Measurements from ENCODE around the gene CDKAL1.
"Not testable (repeated sequence)": the region's sequence is repeated elsewhere in the genome, so short reads cannot be mapped to it uniquely, and the experiment has no call there.

CDKAL1 gene

DNA sequence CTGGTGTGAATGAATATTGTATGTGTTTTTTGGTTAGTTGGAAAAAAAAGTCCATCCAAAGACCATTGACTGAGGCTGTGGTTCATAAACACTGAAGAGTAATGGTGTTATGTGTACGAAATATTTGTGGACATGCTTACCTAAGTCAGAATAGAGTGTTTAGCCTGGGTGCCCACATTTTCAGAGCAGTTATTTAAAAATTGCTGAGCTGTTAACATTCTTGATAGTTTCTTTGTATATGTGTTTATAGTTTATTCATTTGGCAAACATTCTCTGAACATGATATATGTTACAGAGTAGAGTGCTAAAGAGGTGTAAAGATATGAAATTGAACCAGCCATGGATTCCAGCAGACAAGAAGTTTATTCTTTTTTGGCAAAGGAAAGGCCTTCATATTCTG, 20.6 kb downstream of the CDKAL1 start:
- no peak for DNase-seq

DNA sequence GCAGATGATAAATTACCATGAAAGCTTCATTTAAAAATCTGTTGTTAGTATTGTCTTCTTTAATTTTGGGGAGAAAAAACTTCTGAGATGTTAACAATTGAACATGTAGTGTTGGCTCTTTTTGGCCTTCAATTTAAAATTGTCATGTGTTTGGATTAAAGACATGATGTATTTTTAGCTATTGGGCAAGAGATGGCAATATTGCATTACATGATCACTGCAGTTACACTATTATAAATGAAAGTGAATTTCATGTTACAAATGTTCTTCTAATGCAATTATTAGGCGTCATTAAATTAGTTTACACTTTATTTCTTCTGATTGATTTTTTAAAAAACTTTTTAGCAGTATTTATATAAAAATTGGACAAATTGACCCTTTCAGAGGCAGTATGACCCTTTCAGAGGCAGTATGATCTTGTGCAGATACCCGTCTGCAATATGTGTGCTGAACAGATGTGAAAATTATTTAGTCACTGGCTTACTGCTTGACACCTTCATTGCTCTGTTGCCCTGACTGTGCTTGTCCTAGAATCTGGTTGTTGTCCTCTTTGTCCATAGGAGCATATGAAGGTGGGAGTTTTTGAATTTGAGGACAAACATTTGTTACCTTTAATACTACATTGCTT, 25.8 kb downstream of the CDKAL1 start:
- no peak for DNase-seq

DNA sequence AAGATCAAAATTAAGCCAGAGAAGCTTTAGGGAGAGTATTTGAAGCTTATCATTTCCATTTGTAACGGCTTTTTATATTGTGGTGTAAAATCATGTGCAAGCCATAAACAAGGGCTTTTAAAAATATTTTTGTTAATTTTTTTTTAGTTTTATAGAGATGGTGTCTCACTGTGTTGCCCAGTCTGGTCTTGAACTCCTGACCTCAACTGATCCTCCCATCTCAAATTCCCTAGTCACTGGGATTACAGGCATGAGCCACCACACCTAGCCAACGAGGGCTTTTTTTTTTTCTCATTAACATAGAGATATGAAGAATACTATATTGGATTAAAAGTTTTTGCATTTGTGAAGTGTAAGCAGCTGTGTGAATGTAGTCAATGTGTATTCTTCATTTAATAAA, 29.1 kb downstream of the CDKAL1 start:
- DNase-seq: no peak

DNA sequence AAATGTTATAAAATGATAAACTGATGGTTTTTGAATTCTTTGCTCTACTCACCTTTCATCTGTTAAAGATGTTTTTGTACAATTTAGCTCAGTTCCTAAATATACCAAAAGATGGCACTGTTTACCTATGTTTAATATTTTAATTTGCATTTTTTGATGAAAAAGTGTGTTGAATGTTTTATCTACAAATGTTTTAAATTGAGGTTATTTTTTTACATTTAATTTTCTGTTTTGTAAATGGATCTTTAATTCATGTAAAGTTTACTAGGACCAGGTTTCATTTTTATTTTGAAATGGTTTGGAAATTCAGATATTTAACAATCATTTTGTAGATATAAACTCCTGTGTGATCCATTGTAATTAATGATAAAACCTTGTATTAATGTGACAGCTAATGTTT, 30.0 kb downstream of the CDKAL1 start:
- no peak for DNase-seq

DNA sequence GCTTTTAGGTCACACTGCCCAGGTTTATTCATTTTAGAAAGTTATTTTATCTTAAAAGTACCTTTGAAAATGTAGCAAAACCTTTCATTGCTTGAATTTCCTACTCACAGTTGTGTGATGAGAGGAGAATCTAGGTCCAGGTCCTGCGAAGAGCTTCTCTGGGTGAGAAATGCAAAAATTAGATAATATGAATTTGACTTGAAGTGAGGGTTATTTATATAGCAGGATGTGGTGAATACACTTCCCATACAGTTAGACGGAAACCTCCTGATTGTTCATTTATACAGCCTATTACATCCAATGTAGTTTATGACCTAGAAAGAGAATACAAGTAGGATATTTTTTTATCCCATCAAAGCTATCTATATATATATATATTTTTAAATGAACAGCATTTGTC, 30.5 kb downstream of the CDKAL1 start:
- peak in 1 of 5 experiments; percentile 51 for DNase-seq

DNA sequence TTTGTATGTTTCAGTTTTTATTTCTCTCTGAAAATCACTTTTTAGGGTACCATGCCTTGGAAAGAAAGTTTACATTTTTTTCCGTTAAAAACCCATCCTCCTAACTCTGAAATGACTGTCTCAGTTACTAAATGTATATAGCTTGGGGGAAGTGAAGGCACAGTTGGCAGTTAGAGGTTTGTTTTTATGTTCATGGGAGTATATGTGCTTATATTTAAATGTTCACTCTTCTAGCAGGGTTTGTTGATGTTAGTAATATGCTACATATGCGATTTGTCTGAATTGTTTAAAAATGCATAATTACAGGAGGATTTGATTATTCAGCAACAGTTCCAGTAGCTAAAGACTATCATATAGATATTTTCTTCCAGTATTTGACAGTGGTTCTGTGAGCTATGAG, 31.1 kb downstream of the CDKAL1 start:
- DNase-seq: peak in 1 of 5 experiments; percentile 20

DNA sequence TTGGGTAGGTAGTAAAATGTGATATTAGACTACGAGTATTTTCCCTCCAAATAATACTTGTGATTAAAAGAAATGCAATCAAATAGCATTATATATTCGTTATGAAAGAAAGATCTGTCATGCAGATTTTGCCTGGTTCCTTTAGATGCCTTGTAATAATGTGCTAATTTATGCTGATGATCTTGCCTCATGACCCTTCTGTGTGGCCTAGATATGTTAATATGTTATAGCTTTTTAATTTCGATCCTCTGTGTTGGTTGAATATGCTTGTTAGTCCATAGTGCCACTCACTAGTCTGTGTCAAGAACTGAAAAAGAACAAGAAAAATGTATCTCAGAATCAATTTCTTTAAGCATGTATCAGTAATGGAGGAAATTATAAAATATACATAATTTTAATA, 31.9 kb downstream of the CDKAL1 start:
- no peak for DNase-seq

DNA sequence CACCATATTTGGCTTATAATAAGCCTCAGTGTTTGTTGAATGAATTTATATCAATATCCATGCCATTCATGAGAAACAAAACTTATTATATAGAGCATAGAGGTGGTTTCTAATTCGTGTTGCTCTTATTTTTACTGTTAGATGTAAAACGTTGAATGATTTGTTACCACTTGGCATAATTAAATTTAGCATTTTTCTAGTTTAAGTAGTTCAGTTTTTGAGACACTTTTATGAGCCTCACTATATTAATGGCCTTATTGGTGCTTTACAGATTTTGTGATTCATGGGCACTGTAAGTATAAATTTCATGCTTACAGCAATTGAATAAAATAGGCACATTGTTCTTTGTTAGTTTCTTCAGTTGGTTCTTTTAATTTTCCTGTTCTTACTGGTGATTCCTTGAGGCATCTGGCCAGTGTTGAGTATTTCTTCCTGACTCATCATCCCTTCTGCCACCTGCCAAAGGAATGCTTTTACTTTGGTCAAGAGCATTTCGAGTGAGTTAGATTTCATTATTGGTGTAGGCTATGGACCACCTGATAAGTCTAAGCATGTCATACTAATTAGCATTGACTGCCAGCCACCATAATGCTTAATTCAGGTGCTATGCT, 34.8 kb downstream of the CDKAL1 start:
- no peak for DNase-seq

DNA sequence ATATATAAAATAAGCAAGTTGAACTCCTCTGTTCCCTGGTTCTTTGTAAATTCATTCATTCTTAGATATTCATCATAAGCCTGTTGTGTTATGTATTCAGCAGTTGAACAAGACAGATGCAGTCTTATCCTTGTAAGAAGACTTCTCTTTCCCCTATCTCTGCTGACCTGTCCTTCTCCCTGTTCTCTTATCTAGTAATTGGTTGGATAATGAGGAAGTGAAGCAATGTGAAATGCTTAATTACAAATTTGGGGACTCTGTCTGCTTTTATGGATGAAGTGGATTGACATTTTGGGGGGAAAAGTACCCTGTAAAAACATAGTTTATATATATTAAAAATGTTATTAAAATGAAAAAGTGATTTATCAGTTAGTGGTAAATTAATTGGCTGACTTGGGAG, 37.0 kb downstream of the CDKAL1 start:
- no peak for DNase-seq

DNA sequence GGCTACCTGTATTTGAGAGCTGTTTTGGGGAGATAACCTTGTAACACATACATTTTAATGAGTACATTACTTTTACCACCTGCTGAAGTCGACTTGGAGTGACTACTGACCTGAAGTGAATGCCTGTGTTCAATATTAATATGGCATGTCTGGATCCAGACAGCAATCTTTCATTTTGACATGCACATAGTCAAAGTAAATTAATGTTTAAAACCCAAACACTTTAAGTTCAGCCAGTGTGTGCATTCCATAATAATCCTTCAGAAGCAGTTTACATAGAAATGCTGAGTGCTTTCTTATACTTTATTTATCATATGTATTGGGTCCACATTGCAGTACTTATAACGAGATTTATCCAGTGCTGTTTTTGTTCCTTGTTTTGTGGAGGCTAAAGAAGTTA, 38.0 kb downstream of the CDKAL1 start:
- no peak for DNase-seq

DNA sequence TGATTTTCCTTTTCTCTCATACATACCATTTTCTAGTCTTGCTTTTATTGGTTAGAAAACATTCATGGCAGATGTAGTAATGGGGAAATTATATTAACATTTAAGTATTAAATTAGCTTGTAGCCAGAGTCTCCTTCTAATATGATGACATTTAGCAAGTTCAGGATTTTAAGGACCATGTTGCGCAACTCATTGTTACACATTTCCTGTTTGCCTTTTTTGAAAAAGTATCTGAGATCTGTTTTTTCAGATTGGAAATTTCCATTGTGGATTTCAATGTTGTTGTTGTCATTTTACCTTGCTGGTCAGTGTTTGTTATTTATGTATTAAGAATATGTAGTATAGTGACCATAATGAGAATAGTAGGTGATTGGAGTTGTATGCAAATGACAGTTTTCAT, 38.7 kb downstream of the CDKAL1 start:
- no peak for DNase-seq

DNA sequence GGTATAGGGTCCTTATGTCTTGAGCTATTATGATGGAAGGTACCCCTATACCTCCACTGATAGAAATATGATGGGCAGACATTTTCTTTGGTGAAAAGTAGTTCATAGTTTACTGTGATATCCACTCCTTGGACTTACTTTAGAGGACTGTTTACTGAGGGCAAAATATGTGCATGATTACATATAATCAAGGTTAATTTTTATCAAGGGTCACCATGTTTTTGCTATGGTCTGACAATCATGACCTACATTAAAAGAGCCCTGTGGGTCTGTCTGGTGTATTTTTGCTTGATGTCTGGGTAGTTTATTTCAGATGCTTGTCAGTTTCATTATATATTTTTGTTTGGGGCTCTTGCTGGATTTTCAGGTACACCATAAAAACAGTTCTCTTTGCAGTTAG, 40.1 kb downstream of the CDKAL1 start:
- no peak for DNase-seq

DNA sequence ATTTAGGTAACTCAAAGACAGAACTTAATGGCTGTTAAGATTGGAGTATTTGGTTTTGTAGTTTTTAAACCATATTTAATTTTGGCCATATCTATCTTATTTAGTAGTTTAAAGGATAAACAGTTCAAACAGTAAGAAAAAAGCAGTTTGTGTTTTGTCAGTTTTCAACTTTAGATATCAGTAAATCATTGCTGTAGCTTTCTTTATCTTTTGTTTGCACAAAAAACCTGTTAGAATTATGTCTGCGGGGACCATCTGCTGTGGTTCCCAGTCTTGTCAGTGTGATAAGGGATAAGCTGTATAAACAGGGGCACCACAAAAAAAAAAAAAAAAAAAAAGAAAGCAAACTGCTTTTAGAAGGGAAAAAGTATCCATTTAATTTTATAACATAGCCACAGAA, 40.9 kb downstream of the CDKAL1 start:
- no peak for DNase-seq

DNA sequence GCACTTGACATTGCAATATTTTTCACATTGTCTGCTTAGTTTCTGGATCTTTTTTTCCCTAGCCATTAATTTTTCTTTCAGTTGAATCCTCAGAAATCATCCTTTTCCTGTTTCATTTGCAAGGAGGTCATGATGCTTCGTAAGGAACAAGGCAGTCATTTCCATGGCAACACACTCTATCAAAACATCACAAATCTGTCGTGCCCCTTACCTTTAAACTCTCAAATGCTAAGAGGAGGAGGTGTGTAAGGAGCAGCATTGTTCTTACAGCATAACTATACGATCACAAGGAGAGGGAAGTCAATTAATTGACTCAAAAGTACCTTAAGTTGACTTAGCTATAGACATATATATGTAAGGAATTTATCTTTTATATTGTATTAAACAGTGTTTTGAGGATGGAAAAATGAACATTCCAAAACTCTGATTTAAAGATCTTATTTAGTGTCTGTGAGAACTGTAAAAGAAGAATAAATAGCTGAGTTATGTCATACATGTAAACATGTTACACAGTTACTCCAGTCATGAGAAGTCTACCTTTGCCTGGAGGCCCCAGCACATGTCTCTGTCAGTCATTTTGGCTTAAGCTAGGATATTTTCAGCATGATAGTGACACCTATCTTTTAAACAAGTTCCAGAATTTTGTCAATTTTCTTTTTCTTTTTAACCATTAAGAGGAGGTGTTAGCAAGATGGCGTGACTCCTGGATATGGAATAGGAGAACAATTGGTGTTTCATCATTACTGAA, 41.6 kb downstream of the CDKAL1 start:
- no peak for DNase-seq

DNA sequence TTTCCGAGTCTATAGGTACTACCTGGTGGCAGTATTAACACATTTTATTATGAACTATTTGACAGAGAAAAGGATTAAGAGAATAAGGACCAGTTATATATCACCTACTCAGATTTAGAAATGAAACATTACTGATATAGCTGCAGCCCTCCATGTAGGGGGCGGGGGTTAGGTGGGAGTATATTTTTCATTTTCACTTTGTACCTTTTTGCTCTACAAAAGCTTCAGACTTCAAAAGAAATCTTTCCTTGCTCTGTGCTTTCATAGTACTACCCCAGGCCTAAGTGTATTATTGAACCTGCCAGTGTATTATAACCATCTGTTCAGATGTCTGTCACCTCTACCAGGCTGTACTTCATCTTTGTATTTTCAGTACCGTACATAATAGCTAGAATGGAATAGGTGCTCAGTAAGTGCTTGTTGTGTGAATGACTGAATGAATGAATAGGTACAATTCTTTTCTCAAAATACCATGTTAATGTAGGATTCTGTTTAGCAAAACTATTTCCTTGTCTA, 43.0 kb downstream of the CDKAL1 start:
- no peak for DNase-seq

DNA sequence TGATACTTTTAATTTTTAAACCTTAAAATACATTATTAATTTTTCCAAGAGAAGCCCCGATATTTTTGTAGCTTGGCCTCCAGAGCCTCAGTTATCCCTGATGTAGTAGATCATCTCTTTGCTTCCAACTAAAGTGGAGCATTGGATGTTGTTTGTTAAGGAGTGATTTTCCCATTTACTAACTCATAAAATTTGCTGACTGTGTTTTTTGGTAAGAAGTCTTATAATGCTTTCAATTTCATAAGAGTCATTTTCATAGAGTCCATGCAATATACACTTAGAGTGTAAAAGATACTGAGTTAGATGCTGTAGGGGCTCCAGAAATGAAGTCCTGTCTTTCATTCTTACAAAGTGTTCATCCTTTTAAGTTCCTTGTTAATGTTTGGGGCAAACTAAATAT, 46.8 kb downstream of the CDKAL1 start:
- no peak for DNase-seq

DNA sequence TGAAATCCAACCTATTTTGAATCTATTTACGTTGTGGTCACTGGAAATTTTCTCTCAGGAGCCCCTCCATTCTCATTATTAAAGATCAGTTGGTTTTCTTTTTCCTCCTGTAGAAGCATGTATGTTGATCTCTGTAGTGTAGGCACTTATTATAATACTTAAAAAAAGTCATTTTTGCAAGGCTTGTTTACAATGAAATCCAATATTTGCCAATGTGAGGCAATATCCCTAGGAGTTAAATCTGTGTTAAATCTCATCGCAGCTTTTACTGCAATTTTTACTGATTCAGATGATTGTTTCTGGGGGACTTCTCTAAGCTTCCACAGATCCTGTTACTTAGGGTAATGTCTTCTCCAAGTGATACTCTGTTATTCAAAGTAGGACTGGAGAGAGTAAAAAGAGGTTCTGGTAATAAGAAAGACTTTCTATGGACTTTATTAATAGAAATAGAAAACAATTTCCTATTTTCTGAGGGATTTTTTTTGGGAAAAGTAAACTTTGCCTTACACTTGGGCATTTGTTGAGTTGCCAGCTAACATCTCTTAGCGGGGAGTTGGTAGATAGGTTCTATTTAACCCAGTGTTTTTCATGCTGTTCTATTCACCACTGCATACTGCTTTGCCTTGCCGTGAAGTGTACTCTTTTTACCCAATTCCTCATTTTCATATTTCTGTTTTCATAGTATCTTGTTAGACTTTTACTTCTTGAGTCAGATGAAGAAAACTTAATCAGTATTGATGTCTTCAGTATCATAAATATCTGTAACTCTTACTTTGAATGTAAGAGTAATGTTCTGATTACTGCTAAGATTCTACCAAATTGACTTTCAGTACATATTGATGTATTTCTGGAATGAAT, 48.6 kb downstream of the CDKAL1 start:
- DNase-seq: peak in 1 of 5 experiments; percentile 32

DNA sequence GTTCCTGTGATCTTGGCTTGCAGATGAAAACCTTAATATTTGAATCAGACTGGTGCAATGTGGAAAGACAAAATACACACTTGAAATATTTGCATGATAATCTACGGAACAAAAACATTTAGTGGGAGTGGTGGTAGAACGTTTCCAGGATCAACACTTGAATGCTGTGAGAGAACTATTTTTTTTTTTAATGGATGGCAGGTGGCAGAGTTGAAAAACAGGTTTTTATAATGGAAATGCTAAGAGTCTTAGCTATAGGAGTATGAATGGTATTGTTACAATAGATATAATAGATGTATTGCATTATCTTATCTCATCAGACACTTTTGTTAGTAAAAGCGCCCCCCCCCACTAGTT, 49.2 kb downstream of the CDKAL1 start:
- peak in 1 of 5 experiments; percentile 34 for DNase-seq

DNA sequence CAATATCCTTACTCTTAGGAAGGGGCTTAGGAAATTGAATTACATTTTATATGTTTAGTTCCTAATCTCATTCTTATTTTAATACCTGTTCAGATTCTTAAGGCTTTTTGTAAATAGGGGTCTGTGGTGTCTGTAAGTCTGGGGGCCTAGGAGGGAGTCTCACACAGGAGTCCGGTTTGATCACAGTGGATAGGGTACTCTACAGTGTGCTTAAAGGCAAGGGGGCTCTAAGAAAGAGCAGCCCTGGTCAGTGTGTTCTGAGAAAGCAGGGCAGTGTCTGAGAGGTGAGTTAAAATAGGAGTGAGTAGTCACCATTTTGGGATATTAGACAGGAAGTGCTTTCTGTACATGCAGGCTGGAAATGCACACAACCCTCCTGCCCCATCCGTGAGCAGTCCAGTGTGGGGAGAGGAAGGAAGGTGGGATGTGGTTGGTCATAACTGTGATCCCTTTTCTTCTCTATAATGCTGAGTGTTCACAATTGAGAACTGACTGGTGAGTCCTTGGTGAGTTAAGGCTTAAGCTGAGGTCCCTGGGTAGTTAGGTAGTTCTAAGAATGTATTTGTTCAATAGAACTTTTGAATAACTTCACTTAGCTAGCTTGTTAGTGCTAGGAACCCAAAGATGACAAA, 50.0 kb downstream of the CDKAL1 start:
- no peak for DNase-seq

DNA sequence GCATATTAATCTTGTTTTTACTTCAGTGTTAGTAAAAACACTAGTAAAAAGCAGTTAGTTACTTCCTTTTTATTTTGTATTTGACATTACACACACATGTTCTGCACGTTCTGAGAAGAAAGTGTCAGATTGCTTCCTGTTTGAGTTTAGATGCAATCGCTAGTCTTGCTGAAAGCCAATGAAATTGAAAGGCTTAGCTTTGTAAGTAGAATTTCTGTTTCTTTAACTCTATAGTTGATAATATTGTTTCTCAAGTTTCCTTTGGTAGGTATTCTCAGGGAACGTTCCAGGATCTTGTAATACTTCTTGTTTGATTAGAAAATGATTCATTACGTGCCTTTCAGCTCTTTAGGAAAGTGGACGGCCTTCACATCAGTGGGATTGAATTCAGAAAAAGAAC, 55.0 kb downstream of the CDKAL1 start:
- DNase-seq: peak in 1 of 5 experiments; percentile 73

DNA sequence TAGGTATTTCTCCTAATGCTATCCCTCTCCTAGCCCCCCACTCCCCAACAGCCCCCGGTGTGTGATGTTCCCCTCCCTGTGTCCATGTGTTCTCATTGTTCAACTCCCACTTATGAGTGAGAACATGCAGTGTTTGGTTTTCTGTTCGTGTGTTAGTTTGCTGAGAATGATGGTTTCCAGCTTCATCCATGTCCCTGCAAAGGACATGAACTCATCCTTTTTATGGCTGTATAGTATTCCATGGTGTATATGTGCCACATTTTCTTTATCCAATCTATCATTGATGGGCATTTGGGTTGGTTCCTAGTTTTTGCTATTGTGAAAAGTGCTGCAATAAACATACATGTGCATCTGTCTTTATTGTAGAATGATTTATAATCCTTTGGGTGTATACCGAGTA, 56.2 kb downstream of the CDKAL1 start:
- not testable (repeated sequence) for DNase-seq

DNA sequence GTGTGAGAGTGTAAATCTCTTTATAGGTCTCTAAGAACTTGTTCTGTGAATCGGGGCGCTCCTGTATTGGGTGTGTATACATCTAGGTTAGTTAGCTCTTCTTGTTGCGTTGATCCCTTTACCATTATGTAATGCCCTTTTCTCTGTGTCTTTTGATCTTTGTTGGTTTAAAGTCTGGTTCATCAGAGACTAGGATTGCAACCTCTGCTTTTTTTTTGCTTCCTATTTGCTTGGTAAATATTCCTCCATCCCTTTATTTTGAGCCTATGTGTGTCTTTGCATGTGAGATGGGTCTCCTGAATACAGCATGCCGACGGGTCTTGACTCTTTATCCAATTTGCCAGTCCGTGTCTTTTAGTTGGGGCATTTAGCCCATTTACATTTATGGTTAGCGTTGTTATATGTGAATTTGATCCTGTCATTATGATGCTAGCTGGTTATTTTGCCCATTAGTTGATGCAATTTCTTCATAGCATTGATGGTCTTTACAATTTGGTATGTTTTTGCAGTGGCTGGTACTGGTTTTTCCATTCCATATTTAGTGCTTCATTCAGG, 60.1 kb downstream of the CDKAL1 start:
- not testable (repeated sequence) for DNase-seq
